ENCODE results near the gene JTB.

The JTB gene

GRCh38 chr1:153953859-153954365, 23.6 kb downstream of the JTB start:
- no peak for DNase-seq

- no peak for DNase-seq
Observed at GRCh38 chr1:153951801-153952200, 25.7 kb downstream of the JTB start.

GRCh38 chr1:153951183-153951582, 26.3 kb downstream of the JTB start:
- no peak for DNase-seq

GRCh38 chr1:153946622-153947241, 30.7 kb downstream of the JTB start, which contains the start of gene DENND4B:
Gene DENND4B (minus strand): TSS chr1:153946718. CDS start chr1:153944374, 2,344 bp downstream.
- peak; percentile 91 to 95 (median 94) for DNase-seq

- DNase-seq: peak; percentile 98 to 100 (median 99)
Observed at GRCh38 chr1:153945795-153946621, 31.5 kb downstream of the JTB start.

- peak; percentile 91 to 96 (median 95) for DNase-seq
Observed at GRCh38 chr1:153945131-153945794, 32.2 kb downstream of the JTB start.

- DNase-seq: no peak
Observed at GRCh38 chr1:153944827-153945117, 32.7 kb downstream of the JTB start.

GRCh38 chr1:153944005-153944826, 33.3 kb downstream of the JTB start:
- DNase-seq: peak; percentile 55 to 86 (median 79)

- DNase-seq: no peak
Observed at GRCh38 chr1:153942766-153943549, 34.5 kb downstream of the JTB start.

- DNase-seq: no peak
Observed at GRCh38 chr1:153941826-153942725, 35.4 kb downstream of the JTB start.

GRCh38 chr1:153940756-153941155, 36.7 kb downstream of the JTB start:
- DNase-seq: no peak

- DNase-seq: no peak
Observed at GRCh38 chr1:153939476-153939875, 38.0 kb downstream of the JTB start.

- DNase-seq: no peak
Observed at GRCh38 chr1:153938996-153939395, 38.5 kb downstream of the JTB start.

GRCh38 chr1:153937331-153937730, 40.1 kb downstream of the JTB start:
- DNase-seq: no peak

GRCh38 chr1:153936011-153936802, 41.3 kb downstream of the JTB start:
- DNase-seq: no peak

GRCh38 chr1:153934746-153935145, 42.7 kb downstream of the JTB start:
- no peak for DNase-seq

GRCh38 chr1:153933955-153934354, 43.5 kb downstream of the JTB start:
- DNase-seq: no peak

GRCh38 chr1:153933430-153933829, 44.0 kb downstream of the JTB start:
- no peak for DNase-seq

All from suppressor macrophage (primary cell).